ENCODE data around the gene C19orf38.
"Not testable (repeated sequence)": the region's sequence is repeated elsewhere in the genome, so short reads cannot be mapped to it uniquely, and the experiment has no call there.

Gene C19orf38

DNA sequence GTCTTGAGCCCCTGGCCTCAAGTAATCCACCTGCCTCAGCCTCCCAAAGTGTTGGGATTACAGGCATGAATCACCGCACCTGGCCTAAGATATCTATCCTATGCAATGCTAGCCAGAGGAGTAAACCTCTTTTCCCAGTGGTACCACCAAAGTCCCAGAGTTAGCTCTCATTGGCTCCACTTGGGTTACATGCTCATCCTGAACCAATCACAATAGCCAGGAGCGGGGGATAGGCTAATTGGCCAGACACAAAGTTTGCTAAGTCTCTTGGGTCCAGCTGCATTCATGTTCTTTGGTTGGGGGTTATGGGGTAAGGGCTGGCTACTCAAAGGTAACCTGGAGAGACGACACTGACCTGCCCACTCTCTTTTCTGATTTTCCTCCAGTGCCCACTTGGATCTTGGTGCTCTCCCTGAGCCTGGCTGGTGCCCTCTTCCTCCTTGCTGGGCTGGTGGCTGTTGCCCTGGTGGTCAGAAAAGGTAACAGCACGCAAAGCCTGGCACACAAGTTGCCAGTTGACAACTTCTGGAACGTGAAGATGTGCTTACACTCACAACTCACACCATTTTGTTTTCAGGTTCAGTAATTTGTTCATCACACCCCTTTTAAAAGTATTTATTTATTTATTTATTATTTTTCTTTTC is 7.8 kb downstream of the C19orf38 start:
- H3K36me3 Mint-ChIP-seq (ENCODE audit: low read depth), result no peaks in the 10 kb centered on the region
- no peak overlapping the region for H3K27ac Mint-ChIP-seq
- H3K4me3 Mint-ChIP-seq, result no peak overlapping the region
- TF ChIP-seq, protein P1, sequence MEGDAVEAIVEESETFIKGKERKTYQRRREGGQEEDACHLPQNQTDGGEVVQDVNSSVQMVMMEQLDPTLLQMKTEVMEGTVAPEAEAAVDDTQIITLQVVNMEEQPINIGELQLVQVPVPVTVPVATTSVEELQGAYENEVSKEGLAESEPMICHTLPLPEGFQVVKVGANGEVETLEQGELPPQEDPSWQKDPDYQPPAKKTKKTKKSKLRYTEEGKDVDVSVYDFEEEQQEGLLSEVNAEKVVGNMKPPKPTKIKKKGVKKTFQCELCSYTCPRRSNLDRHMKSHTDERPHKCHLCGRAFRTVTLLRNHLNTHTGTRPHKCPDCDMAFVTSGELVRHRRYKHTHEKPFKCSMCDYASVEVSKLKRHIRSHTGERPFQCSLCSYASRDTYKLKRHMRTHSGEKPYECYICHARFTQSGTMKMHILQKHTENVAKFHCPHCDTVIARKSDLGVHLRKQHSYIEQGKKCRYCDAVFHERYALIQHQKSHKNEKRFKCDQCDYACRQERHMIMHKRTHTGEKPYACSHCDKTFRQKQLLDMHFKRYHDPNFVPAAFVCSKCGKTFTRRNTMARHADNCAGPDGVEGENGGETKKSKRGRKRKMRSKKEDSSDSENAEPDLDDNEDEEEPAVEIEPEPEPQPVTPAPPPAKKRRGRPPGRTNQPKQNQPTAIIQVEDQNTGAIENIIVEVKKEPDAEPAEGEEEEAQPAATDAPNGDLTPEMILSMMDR (IDR thresholded peaks at IDR 0.05; ENCODE audit: unreplicated experiment in 3 of 3), result peak; percentile 29 to 36 (median 32)
- no peaks in the 10 kb centered on the region for H3K9me3 Mint-ChIP-seq
- H3K4me1 Mint-ChIP-seq, result no peaks in the 10 kb centered on the region
- no peaks in the 10 kb centered on the region for H3K27me3 Mint-ChIP-seq (ENCODE audit: low read depth)

DNA sequence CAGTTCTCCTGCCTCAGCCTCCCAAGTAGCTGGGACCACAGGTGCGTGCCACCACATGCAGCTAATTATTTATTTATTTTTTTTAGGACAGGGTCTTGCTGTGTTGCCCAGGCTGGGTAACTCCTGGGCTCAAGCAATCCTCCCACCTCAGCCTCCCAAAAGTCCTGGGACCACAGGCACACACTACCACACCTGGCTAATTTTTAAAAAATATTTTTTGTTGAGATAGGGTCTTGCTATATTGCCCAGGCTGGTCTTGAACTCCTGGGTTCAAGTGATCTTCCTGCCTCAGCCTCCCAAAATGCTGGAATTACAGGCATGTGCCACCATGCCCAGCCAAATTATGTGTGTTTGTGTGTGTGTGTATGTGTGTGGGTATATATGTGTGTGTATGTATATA is 8.7 kb downstream of the C19orf38 start:
- H3K9me3 Mint-ChIP-seq; H3K4me1 Mint-ChIP-seq; H3K27ac Mint-ChIP-seq; H3K36me3 Mint-ChIP-seq (ENCODE audit: low read depth); H3K4me3 Mint-ChIP-seq; H3K27me3 Mint-ChIP-seq (ENCODE audit: low read depth): not testable (repeated sequence)

DNA sequence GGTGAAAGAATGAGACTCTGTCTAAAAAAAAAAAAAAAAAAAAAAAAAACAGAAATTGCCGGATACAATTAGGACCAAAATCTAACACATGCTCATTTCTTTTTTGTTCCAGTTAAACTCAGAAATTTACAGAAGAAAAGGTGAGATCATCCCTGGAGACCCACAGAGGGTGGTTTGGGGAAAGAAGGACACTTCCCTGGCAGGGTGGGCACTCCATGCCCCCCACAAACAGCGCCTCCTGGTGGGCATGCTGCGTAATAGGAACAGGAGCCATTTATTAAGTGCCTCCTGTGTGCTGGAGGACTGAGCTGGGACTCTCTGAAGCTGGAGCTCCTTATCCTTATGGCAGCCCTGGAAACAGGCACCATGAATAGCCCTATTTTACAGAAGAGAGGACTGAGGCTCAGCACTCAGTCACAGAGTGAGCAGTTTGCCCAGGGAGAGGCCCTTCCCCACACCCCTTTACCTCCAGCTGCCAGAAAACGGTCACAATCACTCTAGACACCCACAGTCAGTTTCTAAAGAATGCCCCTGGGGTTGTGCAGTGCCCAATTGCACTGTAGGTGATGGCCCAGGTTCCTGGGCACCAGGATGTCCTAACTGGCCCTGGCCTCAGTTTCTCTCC is 10.1 kb downstream of the C19orf38 start:
- Mint-ChIP-seq H3K9me3 (no peaks in the 10 kb centered on the region), H3K27ac (no peak overlapping the region), H3K36me3 (ENCODE audit: low read depth) (no peaks in the 10 kb centered on the region), H3K4me3 (no peak overlapping the region), H3K4me1 (peaks cover 6% of the 10 kb centered on the region), H3K27me3 (ENCODE audit: low read depth) (no peaks in the 10 kb centered on the region)
- TF ChIP-seq, protein P1 (IDR thresholded peaks at IDR 0.05; ENCODE audit: unreplicated experiment in 3 of 3), result peak; percentile 48 to 62 (median 59)

DNA sequence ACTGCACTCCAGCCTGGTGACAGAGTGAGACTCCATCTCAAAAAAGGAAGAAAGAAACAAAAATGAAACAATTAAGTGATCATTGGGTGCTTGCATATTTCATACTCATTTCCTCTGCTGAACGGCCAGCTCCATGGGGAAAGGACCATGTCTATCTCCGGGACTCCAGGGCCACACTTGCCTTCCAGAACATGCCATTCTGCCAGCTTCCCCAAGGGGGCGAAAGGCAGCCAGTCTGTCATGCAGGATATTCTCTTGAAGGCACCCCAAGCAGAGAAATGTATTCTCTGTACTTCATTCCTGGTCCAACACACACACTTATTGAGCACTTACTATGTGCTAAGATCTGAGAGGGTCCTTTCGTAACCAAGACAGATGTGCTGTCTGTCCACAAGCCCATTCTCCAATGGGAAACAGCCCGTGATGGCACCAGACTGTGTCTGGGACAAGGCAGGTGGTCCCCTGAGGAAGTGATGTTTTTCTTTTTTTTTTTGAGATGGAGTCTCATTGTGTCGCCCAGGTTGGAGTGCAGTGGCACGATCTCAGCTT is 13.0 kb downstream of the C19orf38 start:
- TF ChIP-seq, protein P1 (IDR thresholded peaks at IDR 0.05; ENCODE audit: unreplicated experiment in 3 of 3), result peak in 2 of 3 experiments; percentile 20 to 27
- no peaks in the 10 kb centered on the region for H3K9me3 Mint-ChIP-seq
- H3K36me3 Mint-ChIP-seq (ENCODE audit: low read depth), result no peaks in the 10 kb centered on the region
- no peaks in the 10 kb centered on the region for H3K27me3 Mint-ChIP-seq (ENCODE audit: low read depth)
- H3K4me1 Mint-ChIP-seq, result peaks cover 13% of the 10 kb centered on the region
- peak overlapping the region in 2 of 3 experiments; percentile 45 to 58 for H3K27ac Mint-ChIP-seq
- H3K4me3 Mint-ChIP-seq, result no peak overlapping the region

DNA sequence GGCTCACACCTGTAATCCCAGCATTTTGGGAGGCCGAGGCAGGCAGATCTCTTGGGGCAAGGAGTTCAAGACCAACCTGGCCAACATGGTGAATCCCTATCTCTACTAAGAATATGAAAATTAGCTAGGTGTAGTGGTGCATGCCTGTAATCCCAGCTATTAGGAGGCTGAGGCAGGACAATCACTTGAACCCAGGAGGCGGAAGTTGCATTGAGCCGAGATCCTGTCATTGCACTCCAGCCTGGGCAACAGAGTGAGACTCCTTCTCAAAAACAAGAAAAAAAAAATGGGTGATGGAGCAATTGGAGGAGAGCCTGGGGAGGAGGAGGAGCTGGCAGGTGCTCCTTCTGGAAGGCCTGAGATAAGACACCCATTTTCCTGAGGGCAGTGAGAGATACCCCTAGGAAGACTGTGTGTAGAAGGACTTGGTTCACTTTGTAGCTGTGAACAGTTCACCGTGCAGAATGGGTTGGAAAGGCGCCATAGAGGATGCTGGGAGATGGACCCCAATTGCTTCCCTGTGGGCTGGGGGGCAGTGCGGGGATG is 14.4 kb downstream of the C19orf38 start:
- Mint-ChIP-seq H3K36me3 (ENCODE audit: low read depth) (no peaks in the 10 kb centered on the region), H3K27ac (peak overlapping the region; percentile 50 to 93 (median 67)), H3K4me3 (no peak overlapping the region), H3K27me3 (ENCODE audit: low read depth) (no peaks in the 10 kb centered on the region), H3K4me1 (peaks cover 13% of the 10 kb centered on the region), H3K9me3 (no peaks in the 10 kb centered on the region)
- TF ChIP-seq, protein P1 (IDR thresholded peaks at IDR 0.05; ENCODE audit: unreplicated experiment in 3 of 3), result no peak

DNA sequence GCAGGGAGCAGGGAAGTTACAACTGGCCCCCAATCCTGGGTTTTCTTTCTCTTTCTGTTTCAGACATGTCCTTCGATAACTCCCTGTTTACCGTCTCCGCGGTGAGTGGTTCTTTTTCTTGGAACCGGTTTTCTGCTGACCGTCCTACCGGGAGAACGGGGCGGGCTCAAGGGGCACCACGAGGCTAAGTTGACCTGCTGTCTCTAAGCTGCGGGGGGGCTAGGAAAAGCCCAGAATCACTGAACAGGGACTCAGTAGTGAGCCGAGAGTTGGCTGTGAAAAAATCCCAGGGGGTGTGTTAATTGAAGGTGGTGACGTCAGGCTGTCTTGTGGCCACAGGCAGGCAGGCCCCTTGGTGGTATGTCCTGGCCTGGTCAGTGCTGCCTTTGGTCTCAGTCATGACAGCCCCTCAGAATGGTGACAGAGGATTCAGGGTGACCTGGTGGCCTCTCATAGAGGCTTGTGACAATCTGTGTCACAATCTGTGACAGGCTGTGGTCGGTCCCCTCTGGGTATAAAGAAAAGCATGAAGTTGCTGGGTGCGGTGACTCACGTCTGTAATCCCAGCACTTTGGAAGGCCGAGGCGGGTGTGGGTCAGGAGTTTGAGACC is 15.0 kb downstream of the C19orf38 start:
- H3K36me3 Mint-ChIP-seq (ENCODE audit: low read depth), result no peaks in the 10 kb centered on the region
- no peak overlapping the region for H3K4me3 Mint-ChIP-seq
- H3K4me1 Mint-ChIP-seq, result peaks cover 13% of the 10 kb centered on the region
- TF ChIP-seq, protein P1 (IDR thresholded peaks at IDR 0.05; ENCODE audit: unreplicated experiment in 3 of 3), result no peak
- H3K9me3 Mint-ChIP-seq, result no peaks in the 10 kb centered on the region
- H3K27ac Mint-ChIP-seq, result peak overlapping the region; percentile 50 to 93 (median 67)
- H3K27me3 Mint-ChIP-seq (ENCODE audit: low read depth), result no peaks in the 10 kb centered on the region

All from nephron (organoid).